Measurements from ENCODE around the gene DCAF6.

DNA sequence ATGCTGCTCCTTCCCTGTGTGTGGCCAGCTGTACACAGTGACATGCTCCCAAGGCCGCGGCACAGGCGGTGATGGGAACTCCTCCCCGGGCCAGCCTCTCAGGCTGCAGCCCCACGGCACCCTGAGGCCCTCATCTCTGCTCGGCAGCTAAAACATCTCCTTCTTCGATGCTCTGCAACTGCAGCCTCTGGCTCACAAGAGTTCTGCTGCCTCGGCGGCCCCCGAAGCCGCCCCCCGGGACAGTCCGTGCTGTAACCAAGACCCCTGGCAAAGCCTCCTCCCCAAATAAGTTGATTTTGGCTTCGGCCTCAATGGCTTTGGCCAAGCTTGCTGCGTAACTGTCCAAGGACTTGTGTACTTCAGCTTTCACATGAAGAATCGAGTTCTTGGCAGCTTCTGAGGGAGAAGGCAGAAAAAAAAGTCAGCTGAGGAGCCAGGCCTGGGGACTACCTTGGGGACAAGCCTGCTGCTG, 149.0 kb downstream of the DCAF6 start:
- TF ChIP-seq CTCF (IDR thresholded peaks at IDR 0.05): no peak
- TF ChIP-seq POLR2A (IDR thresholded peaks at IDR 0.05): no peak
